AG04449 (cell line): Measurements from ENCODE around the gene ZNF107.

Experiments used
- CTCF ChIA-PET: fragments of 350-600 bp; formaldehyde crosslinking; extraction: SDS; loops from one replicate; lab custom pipeline; 2021; ENCODE audit warnings: antibody characterized with exemption; lab: Yijun Ruan, JAX
- POLR2A ChIA-PET: fragments of 400-600, 350-600 bp; formaldehyde crosslinking; extraction: SDS; loops from one replicate; lab custom pipeline; 2020; ENCODE audit warnings: antibody characterized with exemption, inconsistent platforms; lab: Yijun Ruan, JAX
- DNase-seq: peaks from one replicate; pipeline ENCODE4 v3.0.0-alpha.2; 2010; ENCODE audit warnings: low read depth, low spot score
- H3K4me3 ChIP-seq: 2 replicates; pipeline ENCODE4 v1.5.1; 2011; ENCODE audit warnings: low read depth, mild to moderate bottlenecking, control low read depth, low read length
- CTCF ChIP-seq: IDR thresholded peaks from one replicate; pipeline ENCODE4 v1.5.1; 2011; ENCODE audit warnings: mild to moderate bottlenecking, moderate library complexity, low read length, control low read depth, inconsistent platforms; ENCODE audit not compliant: insufficient read depth; ENCODE audit errors: missing control alignments

ZNF107 gene

GRCh38 chr7:64665980-64666662, at the start of gene ZNF107:
Gene ZNF107, plus strand, starts transcription at chr7:64666133. Its CDS starts 150 bp downstream, at chr7:64666283.
- no peak for TF ChIP-seq CTCF
- POLR2A ChIA-PET, result interaction anchor here (0.7 to 1.1 kb wide), 2 partner anchors 103 to 128 kb away, joined by 4 read pairs; partner anchors contain the start of genes ZNF138 and ZNF680
- peak within 1 kb of the TSS; percentile 83 for H3K4me3 ChIP-seq
- DNase-seq, result peak; percentile 56
- CTCF ChIA-PET, result interaction anchor here (1.1 kb wide), 1 partner anchor 103 kb away, joined by 3 read pairs; the partner anchor contains the start of gene ZNF680

GRCh38 chr7:64618785-64619456, 47.0 kb upstream of the ZNF107 start:
- ChIA-PET POLR2A (no interaction called here), CTCF (no interaction called here)
- TF ChIP-seq CTCF, result peak; percentile 19
- H3K4me3 ChIP-seq, result no peak overlapping the region
- DNase-seq, result no peak

GRCh38 chr7:64619705-64620104, 46.2 kb upstream of the ZNF107 start:
- CTCF ChIA-PET, result no interaction called here
- no peak for DNase-seq
- H3K4me3 ChIP-seq, result no peak overlapping the region
- no peak for TF ChIP-seq CTCF
- POLR2A ChIA-PET, result no interaction called here

GRCh38 chr7:64621656-64622055, 44.3 kb upstream of the ZNF107 start:
- DNase-seq, result no peak
- POLR2A ChIA-PET, result no interaction called here
- no peak overlapping the region for H3K4me3 ChIP-seq
- no peak for TF ChIP-seq CTCF
- CTCF ChIA-PET, result no interaction called here

GRCh38 chr7:64625114-64626082, 40.5 kb upstream of the ZNF107 start:
- H3K4me3 ChIP-seq, result no peak overlapping the region
- no peak for DNase-seq
- TF ChIP-seq CTCF, result no peak
- CTCF ChIA-PET, result no interaction called here
- POLR2A ChIA-PET, result no interaction called here
